CD14-positive monocyte (primary cell): ENCODE data around the gene SMC4. TPM values are rescaled to one million over a fixed set of nuclear protein-coding genes. Genes with fewer than 3 reads are reported as not detected.

Source experiments
- DNase-seq, 3 donors: peaks; one replicate each; pipeline ENCODE4 v3.0.0-alpha.2; 2011 to 2022
- H2AFZ ChIP-seq: 2 replicates; pipeline ENCODE4 v1.6.0; 2012; ENCODE audit warnings: mild to moderate bottlenecking, low read depth, low read length, inconsistent platforms; ENCODE audit not compliant: insufficient read depth, poor library complexity, severe bottlenecking
- H3K27ac ChIP-seq, 2 donors: 1 replicate in 1 of 2; 2 replicates in 1 of 2; pipeline ENCODE4 v1.5.1; 2012 to 2013; ENCODE audit warnings: low read length in 2 of 2, control low read depth in 1 of 2, inconsistent platforms in 1 of 2, low read depth in 1 of 2, mild to moderate bottlenecking in 1 of 2
- H3K27me3 ChIP-seq, 2 donors: one replicate each; pipeline versions ENCODE4 v1.6.0 to v1.6.1; 2011 to 2013; ENCODE audit warnings: low read length in 2 of 2; ENCODE audit not compliant: control insufficient read depth in 2 of 2, insufficient read depth in 2 of 2
- H3K36me3 ChIP-seq, 2 donors: replicated peaks in 1 of 2; 1 replicate in 1 of 2; 2 replicates in 1 of 2; pipeline versions ENCODE4 v1.5.1 to v1.6.1; 2012 to 2013; ENCODE audit warnings: low read length in 2 of 2, control low read depth in 1 of 2, inconsistent platforms in 1 of 2, mild to moderate bottlenecking in 1 of 2; ENCODE audit not compliant: insufficient read depth in 2 of 2, control insufficient read depth in 1 of 2
- H3K4me1 ChIP-seq, 2 donors: 1 replicate in 1 of 2; 2 replicates in 1 of 2; pipeline versions ENCODE4 v1.5.1 to v1.6.1; 2012 to 2013; ENCODE audit warnings: low read length in 2 of 2, control low read depth in 1 of 2, inconsistent platforms in 1 of 2, mild to moderate bottlenecking in 1 of 2, moderate library complexity in 1 of 2; ENCODE audit not compliant: insufficient read depth in 2 of 2, control insufficient read depth in 1 of 2
- H3K4me2 ChIP-seq: replicated peaks from 2 replicates; pipeline ENCODE3; 2012; ENCODE audit warnings: low read length, moderate library complexity, mild to moderate bottlenecking; ENCODE audit not compliant: poor library complexity, severe bottlenecking; ENCODE audit errors: extremely low read depth
- H3K4me3 ChIP-seq, 3 experiments: fragments of 200-600 bp in 1 of 3; sonication (generic) in 1 of 3; replicated peaks in 1 of 3; 1 replicate in 2 of 3; 2 replicates in 1 of 3; pipeline ENCODE4 v1.5.1; 2011 to 2013; ENCODE audit warnings: low read length in 3 of 3, mild to moderate bottlenecking in 3 of 3, control low read depth in 2 of 3, low read depth in 2 of 3, inconsistent platforms in 1 of 3, moderate library complexity in 1 of 3
- H3K79me2 ChIP-seq: 2 replicates; pipeline ENCODE4 v1.6.0; 2012; ENCODE audit warnings: mild to moderate bottlenecking, control low read depth, inconsistent platforms, low read length, moderate library complexity; ENCODE audit not compliant: insufficient read depth
- H3K9ac ChIP-seq: 2 replicates; pipeline ENCODE4 v1.6.0; 2017; ENCODE audit warnings: low read length, mild to moderate bottlenecking; ENCODE audit not compliant: insufficient read depth, poor library complexity, severe bottlenecking
- H3K9me3 ChIP-seq, 2 donors: replicated peaks in 1 of 2; 1 replicate in 1 of 2; 2 replicates in 1 of 2; pipeline versions ENCODE4 v1.5.1 to v1.6.1; 2012 to 2013; ENCODE audit warnings: low read length in 2 of 2, control low read depth in 1 of 2; ENCODE audit not compliant: control insufficient read depth in 1 of 2, insufficient read depth in 1 of 2
- H4K20me1 ChIP-seq: 2 replicates; pipeline ENCODE4 v1.6.0; 2012; ENCODE audit warnings: mild to moderate bottlenecking, low read length, control low read depth, moderate library complexity; ENCODE audit not compliant: insufficient read depth
- H3K27ac Mint-ChIP-seq, 7 donors: one replicate each; pipeline ENCODE4 v1.8.0; 2020; ENCODE audit warnings: mild to moderate bottlenecking in 7 of 7, mixed read lengths in 7 of 7, moderate library complexity in 6 of 7, inconsistent platforms in 2 of 7
- H3K27me3 Mint-ChIP-seq, 3 donors: one replicate each; pipeline ENCODE4 v1.8.0; 2021 to 2022; ENCODE audit warnings: low read depth in 3 of 3, mild to moderate bottlenecking in 3 of 3, mixed read lengths in 3 of 3, moderate library complexity in 3 of 3, inconsistent platforms in 1 of 3
- H3K36me3 Mint-ChIP-seq, 2 donors: one replicate each; pipeline ENCODE4 v1.8.0; 2020; ENCODE audit warnings: mixed read lengths in 2 of 2, inconsistent platforms in 1 of 2, mild to moderate bottlenecking in 1 of 2
- H3K4me1 Mint-ChIP-seq: one replicate; pipeline ENCODE4 v1.8.0; 2020; ENCODE audit warnings: mild to moderate bottlenecking, mixed read lengths
- H3K4me3 Mint-ChIP-seq, 2 donors: one replicate each; pipeline ENCODE4 v1.8.0; 2020; ENCODE audit warnings: mild to moderate bottlenecking in 2 of 2, mixed read lengths in 2 of 2, moderate library complexity in 1 of 2
- H3K9me3 Mint-ChIP-seq, 7 donors: one replicate each; pipeline ENCODE4 v1.8.0; 2020 to 2022; ENCODE audit warnings: mixed read lengths in 7 of 7, mild to moderate bottlenecking in 6 of 7, moderate library complexity in 6 of 7, inconsistent platforms in 2 of 7
- CTCF ChIP-seq: fragments of 200-600 bp; IDR thresholded peaks from one replicate; pipeline ENCODE4 v1.8.0; 2022; ENCODE audit warnings: antibody characterized with exemption, mild to moderate bottlenecking
- WGBS: methylation state at CpG from one replicate; pipeline ENCODE4 v1.1.5; 2013; ENCODE audit warnings: missing lambda C conversion rate; ENCODE audit not compliant: insufficient coverage; 5-methylcytosine and 5-hydroxymethylcytosine counted together
- intact Hi-C, 2 donors: fragments of 100-400 bp; cut with micrococcal nuclease; formaldehyde crosslinking; loops; one replicate each; pipeline versions ENCODE4 v1.15.0 to v1.15.1; 2023
- polyA plus RNA-seq, 3 donors: library from polyadenylated mRNA; depleted of rRNA in 1 of 3; unstranded in 2 of 3; stranded (reverse) in 1 of 3; fragments of 300-500 nt in 2 of 3; fragments of >200 nt in 1 of 3; fragmentation: Illumina TruSeq in 2 of 3; gene quantifications; 1 replicate in 2 of 3; 2 replicates in 1 of 3; pipeline ENCODE4 v1.2.3, GENCODE V29; 2012 to 2021

The SMC4 gene
- polyA plus RNA-seq, 3 donors: 6.8 to 17.2 (median 14.1) TPM

- intact Hi-C loops: no loop called here
- Histone ChIP-seq H3K4me1 (no peaks in the 10 kb centered on the region), H2AFZ (no peak overlapping the region), H3K4me2 (no peak overlapping the region), H3K27ac (no peak overlapping the region), H3K4me3 (no peak overlapping the region), H3K9me3 (no peaks in the 10 kb centered on the region), H3K36me3 (peaks cover 2 to 10% of the 10 kb centered on the region in 2 donors), H3K79me2 (no peaks in the 10 kb centered on the region), H4K20me1 (no peaks in the 10 kb centered on the region), H3K9ac (no peak overlapping the region), H3K27me3 (no peaks in the 10 kb centered on the region)
- H3K4me1 Mint-ChIP-seq: peaks cover 4% of the 10 kb centered on the region
- H3K27ac Mint-ChIP-seq: no peak overlapping the region
- H3K4me3 Mint-ChIP-seq: no peak overlapping the region
- DNase-seq: no peak
- no peak for TF ChIP-seq CTCF
- H3K9me3 Mint-ChIP-seq: peaks cover 0 to 2% (median 0%) of the 10 kb centered on the region in 7 donors
- H3K27me3 Mint-ChIP-seq: peaks cover 0 to 2% (median 0%) of the 10 kb centered on the region in 3 donors
- WGBS: no CpG with 5 or more reads among the region's 1 CpG
- peaks cover 12 to 22% of the 10 kb centered on the region in 2 donors for H3K36me3 Mint-ChIP-seq
These were observed 29.7 kb upstream of the SMC4 start for GRCh38 chr3:160369784-160370183.

GRCh38 chr3:160370987-160371857, 28.2 kb upstream of the SMC4 start:
- no peaks in the 10 kb centered on the region for H3K4me1 ChIP-seq
- intact Hi-C loops: no loop called here
- H3K36me3 ChIP-seq: peaks cover 5 to 22% of the 10 kb centered on the region in 2 donors
- TF ChIP-seq CTCF: no peak
- no peak overlapping the region for H3K9ac ChIP-seq
- Mint-ChIP-seq H3K4me3 (no peak overlapping the region), H3K4me1 (peaks cover 4% of the 10 kb centered on the region), H3K9me3 (peaks cover 0 to 2% (median 0%) of the 10 kb centered on the region in 7 donors), H3K27me3 (peaks cover 0 to 2% (median 0%) of the 10 kb centered on the region in 3 donors), H3K27ac (no peak overlapping the region), H3K36me3 (peaks cover 11 to 20% of the 10 kb centered on the region in 2 donors)
- no peaks in the 10 kb centered on the region for H3K27me3 ChIP-seq
- no peaks in the 10 kb centered on the region for H4K20me1 ChIP-seq
- no peak overlapping the region for H2AFZ ChIP-seq
- H3K9me3 ChIP-seq: no peaks in the 10 kb centered on the region
- no peak for DNase-seq
- H3K79me2 ChIP-seq: no peaks in the 10 kb centered on the region
- no peak overlapping the region for H3K4me3 ChIP-seq
- H3K4me2 ChIP-seq: no peak overlapping the region
- no peak overlapping the region for H3K27ac ChIP-seq
- WGBS: 100% methylated on average over 2 of the region's 6 CpGs
